ENCODE data around the gene HOXD13.
A peak's percentile ranks its signal among the peaks of the same experiment; 100 is the strongest.

GRCh38 chr2:176140513-176141317 lies 48.2 kb downstream of the HOXD13 start:
- peak; percentile 75 to 93 for TF ChIP-seq CTCF (conservative IDR thresholded peaks at IDR 0.05; ENCODE audit: low read depth in 2 of 2)
- TF ChIP-seq EZH2phosphoT487 (IDR thresholded peaks at IDR 0.05; ENCODE audit: unreplicated experiment): no peak
- no peak for TF ChIP-seq POLR2AphosphoS5 (IDR thresholded peaks at IDR 0.05; ENCODE audit: low read depth)
- no peak for TF ChIP-seq REST (IDR thresholded peaks at IDR 0.05; ENCODE audit: unreplicated experiment)
- no peak; the same call in 1 of the 2 replicates for TF ChIP-seq NANOG (IDR thresholded peaks at IDR 0.05; ENCODE audit: borderline replicate concordance)
